HG02798 (cell line): ENCODE results near the gene TTLL8.

Experiments used
- ATAC-seq: cut with Tn5 transposase; IDR thresholded peaks from one replicate; pipeline ENCODE4 v1.9.1; 2021; ENCODE audit warnings: mild to moderate bottlenecking; ENCODE audit not compliant: unreplicated experiment, poor library complexity

TTLL8 gene

DNA sequence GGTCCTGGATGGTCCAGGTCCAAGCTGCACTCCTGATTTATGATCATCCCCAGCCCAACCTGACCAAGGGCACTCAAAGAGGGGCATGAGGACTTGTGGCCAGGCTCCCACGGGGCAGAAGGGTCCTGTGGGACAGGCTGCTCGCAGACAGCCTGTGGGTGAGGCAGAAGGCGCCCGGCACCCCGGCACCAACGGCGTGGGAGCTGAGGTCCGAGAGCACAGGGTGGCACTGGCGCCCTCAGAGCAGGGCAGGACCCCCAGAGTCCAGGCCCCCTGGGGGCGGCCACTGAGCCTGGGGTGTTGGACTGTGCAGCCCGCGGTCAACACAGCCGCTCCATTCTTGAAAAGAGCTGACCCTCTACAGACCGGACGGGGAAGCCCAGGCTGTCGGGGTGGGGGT is 48.8 kb downstream of the TTLL8 start:
- no peak for ATAC-seq

DNA sequence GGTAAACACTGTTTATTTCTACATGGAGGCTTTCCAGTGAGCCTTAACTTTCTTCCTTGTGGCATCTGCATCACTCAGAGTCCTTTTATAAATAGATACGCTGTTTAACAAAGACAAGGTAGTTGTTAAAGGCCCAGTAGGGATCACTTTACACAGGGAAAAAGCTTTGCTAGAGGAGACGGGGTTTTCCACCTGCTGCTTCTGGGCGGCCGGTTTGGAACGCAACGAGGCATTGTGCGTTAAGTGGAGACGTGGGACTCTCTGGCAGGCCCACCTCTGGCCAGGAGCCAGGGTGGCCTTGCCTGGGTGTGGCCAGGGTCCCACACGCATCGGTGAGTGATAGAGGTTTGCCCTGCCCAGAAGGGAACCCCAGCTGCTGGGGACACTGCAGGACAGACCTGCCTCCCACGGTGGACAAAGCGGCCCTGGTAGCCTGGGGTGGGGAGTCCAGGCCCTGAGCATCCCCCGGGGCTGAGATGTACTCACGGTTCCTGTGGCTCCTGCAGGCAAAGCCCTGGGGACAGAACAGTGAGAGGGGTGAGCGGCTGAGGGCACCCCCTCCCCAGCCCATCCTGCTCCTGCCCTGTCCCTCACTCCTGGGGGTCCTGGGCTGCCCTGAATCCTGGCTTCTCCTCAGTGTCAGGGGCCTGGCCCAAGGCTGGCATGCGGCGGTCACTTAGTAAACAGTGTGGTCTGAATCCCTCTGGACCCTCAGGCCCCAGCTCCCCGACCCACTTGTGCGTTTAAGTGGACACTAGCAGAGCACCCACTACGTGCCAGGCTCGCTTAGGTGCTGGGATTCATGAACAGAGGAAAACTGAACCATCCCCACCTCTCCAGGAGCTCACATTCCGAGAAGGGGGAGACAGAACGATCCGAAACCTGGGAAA is 49.7 kb downstream of the TTLL8 start:
- ATAC-seq, result no peak

DNA sequence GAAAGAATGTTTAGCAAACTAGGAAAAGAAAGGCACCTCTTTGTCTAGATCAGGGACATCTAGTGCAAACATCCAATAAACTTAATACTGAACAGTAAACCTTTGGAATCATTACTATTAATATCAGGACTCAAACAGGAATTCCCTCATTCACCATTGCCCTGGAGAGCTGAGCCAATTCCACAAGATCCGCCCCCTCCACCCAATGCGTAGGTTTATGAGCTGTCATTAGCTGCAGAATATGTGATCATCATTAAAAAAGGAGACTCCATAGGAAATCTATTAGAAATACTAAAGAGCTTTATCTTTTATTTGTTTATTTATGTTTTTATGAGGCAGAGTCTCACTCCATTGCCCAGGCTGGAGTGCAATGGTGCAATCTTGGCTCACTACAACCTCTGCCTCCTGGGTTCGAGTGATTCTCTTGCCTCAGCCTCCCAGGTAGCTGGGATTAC is 51.0 kb downstream of the TTLL8 start:
- ATAC-seq, result no peak

DNA sequence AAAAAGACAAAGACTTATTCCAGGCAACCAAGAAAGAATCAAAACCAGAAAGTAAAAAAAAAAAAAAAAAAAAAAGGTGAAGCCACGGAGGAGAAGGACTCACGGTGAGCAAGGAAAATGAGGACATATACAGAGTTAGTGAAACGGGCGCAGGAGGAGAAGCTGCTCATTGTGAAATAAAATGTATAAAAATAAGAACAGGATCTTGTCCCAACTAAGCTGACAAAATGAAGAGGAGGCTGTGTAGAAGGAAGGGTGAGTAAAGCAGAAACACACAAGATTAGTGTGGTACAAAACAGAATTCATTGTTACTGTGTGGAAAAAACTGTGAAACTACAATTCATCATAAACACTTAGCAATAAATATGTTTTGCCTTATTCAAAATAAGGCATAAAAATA is 53.2 kb downstream of the TTLL8 start:
- ATAC-seq, result no peak

DNA sequence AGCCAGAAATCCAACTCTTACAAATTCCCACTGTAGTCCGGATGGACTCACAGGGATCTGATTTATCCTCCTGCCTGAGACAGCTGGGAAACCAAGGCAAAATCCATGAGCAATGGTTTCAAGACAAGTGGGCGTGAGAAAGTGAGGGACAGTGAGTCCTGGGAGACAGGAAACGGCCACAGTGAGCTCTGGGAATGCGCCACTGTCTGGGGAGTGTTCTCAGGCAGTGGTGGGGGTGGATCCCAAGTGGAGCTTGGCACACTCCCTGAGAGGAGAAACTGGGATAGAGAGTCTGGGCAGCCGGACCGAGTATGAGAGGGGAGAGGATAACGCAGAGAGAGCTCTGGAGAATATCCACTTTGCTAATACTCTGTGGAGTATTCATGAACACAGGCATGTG is 55.3 kb downstream of the TTLL8 start:
- no peak for ATAC-seq

DNA sequence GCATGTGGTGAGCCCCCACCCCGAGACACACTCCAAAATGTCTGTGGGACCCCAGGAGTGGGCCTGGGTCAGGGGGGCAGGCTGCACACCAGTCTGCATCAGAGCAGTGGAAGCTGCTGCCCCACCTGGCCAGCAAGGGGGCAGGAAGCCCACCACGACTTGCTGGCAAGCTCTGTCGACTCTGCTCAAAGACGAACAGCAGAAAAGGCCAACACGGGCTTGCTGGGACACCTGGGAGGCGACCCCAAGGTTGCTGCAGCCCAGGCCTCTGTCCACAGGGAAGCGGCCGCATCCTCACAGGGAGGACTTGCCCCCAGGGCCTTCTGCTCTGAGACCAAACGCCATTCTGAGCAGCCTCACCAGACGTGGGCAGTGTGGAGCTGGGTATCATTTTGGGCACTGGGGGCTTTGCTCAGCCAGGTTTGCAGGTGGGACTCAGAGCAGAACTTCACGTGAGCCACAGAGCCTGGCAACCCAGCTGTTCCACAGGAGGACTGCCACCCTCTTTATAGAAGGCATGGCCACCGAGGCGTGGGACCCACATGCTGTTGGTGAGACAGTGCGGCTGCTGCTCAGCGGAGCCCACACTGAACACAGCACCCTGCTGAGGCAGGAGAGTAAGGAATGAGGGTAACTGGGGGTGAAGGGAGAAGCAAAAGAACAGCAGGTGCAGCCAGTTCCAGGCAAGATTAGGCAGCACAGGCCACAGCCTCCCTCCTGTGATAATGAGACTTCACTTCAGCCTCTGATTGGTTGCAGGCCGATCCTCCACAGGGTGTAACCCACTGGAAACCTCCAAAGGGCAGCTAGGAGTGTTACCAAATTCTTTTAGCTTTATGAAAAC is 56.5 kb downstream of the TTLL8 start:
- no peak for ATAC-seq

DNA sequence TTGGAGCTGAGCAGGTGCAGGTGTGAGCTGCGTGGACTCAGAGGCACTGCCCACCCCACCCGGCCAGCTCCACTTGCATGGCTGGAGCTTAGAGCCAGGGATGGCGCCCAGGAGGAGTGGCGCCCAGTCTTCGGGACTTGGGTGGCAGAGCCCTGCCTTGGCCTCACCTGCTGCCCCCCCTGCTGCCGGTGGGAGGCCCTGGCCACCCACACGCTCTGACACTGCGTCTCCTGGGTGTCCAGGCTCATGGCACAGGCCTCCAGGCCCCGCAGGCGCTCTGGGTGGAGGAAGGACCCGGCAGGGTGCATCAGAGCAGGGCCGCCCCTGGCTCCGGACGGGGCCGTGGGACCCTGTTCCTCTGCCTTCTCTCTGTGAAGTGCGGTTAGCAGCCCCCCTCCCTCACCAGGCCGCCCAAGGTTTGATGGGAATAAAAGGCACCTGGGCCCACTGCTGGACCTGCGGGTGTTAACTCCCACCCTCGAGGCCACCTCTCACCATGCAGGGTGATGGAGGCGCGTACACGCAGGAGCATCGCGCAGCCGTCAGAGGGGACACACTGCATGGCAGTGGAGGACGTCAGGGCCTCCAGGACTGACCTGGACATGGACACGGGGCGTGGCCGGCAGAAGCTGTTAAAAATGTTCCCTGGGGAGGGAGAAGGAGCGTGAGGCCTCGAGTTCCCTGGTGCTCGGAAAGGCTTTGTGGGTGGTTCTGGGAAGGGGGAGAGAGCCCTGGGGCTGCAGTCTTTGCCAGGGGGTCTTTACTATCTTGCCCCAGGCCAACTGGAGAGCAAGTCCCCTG is 57.3 kb downstream of the TTLL8 start:
- no peak for ATAC-seq

DNA sequence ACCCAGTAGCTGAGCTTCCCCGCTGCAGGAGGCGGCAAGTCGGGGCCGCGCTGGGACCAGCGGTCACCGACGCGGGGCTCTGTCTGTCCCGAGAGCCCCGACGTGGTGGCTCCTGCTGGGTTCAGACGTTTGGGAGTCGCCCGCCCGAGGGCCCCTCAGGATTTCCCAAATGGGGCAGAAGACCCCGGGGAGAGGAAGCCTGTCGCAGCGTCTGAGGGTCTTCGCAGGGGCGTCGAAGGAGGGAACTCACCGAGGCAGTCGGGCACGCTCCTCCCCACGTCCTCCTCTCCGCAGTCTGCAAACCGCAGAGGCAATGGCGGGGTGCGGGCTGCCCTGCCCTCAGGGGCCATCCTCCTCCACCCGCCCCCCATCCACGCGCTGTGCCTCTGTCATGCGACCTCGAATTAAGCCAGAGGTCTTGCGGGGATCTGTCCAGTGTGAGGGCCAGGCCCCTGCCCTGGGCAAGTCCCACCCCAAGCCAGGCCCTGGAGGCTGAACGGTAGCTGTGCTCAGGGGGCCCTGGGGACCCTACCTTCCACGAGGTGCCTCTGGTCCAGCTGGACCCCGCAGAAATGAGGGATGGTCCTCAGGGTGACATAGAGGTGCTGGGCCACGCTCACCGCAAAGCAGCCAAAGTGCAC is 58.0 kb downstream of the TTLL8 start:
- no peak for ATAC-seq

DNA sequence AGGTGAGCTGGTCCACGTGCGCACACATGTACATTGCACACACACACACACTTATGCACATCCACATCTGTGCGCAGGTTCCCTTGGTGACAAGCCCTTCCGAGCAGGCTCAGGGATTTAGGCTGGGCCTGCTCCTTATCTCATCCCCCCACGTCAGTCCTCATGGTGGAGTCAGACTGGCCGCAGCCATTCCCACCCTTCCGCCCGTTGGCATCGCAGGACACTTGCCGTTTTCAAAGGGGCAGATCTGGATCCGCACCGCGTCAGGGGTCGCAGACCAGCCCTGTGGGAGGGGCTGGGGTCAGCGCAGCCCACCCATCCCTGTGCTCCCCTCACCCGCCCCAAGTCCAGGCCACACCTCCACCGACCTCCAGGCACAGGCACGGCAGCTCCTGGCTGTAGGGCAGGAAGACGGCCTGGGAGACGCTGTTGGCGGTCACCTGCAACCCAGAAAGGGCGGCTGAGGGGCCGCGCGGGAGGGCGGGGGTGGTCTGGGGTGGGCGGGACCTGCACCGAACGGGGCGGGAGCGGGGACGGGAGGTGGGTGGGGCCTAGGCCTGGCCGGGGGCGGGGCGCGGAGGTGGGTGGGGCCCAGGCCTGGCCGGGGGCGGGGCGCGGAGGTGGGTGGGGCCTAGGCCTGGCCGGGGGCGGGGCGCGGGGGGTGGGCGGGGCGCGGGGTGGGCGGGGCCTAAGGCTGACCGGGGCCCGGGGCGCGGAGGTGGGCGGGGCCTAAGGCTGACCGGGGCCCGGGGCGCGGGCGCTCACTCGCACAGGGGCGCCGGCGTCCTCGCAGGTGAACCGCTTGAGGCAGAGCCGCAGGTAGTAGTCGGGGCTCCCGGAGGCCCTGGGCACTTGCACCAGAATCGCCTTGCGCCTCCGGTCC is 58.8 kb downstream of the TTLL8 start:
- no peak for ATAC-seq

DNA sequence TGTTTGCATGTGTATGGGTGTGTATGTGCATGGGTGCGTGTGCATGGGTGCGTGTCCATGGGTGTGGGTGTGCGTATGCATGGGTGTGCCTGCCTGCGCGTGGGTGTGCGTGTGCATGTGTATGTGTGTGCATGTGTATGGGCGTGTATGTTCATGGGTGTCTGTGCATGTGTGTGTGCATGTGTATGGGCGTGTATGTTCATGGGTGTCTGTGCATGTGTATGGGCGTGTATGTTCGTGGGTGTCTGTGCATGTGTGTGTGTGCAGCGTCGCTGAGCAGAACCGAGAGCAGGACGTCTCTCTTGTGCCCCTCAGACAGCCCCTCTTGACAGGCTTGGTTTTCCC is 59.4 kb downstream of the TTLL8 start:
- ATAC-seq, result no peak

DNA sequence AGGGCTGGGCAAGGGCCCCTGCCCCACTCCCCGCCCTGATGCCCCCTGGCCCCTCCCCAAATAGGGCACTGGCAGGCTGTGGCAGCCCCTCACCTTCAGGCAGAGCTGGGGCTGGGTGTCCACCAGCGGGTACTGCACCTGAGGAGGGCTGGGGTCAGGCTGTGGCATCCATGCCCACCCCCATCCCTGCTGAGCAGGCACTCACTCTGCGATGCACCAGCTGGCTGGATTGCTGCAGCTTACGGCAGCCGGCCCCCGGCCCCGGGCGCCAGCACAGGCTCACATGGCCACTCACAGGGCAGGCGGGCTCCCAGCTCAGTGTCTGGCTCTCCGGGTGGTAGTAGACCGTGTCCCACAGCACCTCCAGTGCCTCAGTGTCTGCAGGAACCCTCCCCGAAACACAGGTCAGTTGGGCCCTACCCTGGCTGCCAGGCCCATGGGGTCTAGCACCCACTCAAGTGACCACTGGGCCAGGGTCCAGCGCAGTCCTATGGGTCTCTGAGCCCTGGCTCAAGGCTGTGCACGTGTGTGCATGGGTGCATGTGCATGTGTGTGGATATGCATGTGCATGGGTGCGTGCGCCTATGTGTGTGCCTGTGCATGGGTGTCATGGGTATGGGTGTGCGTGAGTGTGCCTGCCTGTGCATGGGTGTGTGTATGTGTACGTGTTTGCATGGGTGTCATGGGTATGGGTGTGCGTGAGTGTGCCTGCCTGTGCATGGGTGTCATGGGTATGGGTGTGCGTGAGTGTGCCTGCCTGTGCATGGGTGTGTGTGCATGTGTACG is 60.0 kb downstream of the TTLL8 start:
- no peak for ATAC-seq

DNA sequence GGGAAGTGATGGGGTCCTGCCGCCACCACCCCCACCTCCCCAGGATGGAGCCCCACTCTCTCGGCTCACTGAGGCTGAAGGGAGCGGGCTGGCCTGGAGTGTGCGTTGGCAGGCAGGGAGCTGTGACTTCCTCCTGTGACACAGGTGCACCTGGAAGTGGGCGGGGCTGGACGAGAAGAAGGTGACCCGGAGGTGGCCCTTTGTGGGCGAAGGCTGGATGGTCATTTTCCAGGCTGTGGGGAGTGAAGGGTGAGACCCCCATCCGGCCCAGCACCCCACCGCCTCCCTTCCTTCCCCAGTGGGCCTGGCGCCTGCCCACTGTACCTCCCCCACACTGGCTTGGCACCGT is 60.9 kb downstream of the TTLL8 start:
- no peak for ATAC-seq

DNA sequence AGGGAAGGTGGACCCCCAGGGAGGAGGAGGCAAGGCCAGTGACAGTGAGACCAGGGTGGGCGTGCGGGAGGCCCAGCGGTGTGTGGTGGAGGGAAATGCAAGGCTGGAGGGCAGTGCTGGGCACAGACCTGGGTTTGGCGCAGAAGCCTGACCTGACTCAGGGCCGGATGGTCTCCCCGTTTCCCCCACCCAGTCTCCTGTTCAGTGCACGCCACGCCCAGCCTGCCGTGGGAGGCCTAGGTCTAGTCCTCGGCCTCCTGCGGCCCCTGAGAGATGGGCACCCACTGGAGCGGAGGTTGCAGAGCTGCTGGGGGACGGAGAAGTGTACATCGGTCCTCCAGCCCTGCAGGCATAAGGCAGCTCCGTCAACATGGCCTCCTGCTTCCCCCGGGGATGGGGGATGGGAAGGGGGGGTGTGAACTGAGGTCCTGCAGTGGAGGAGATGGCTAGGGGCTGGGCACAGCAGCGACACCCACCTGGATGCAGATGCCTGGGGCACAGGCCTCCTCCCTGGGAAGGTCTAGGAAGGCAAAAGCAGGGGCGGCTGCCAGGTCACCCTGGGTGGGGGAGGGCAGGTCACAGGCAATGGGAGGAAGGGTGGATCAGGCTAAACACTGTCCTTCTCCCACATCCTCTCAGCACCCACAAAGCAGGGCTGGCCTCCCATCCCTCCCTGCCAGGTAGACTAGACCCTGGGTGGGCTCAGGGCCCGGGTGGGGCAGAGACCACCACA is 61.4 kb downstream of the TTLL8 start:
- ATAC-seq, result no peak

DNA sequence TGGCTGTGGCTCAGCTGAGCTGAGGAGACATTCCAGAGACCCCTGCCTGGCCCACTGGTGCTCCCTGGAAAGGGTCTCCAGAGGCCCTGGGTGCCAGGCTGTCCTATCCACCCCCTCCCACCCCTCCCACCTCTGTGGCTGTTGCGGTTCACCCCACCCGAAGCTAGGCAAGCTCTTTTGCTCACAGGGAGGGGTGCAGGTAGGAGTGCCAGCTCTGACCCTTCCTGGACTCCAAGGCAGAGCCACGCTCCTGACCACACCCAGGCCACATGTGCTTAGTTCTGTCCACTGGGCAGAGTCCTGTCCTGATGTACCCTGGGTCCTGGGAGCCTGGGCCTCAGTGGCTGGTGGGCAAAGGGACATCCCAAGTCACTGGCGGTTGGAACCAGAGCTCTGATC is 62.0 kb downstream of the TTLL8 start:
- ATAC-seq, result no peak

DNA sequence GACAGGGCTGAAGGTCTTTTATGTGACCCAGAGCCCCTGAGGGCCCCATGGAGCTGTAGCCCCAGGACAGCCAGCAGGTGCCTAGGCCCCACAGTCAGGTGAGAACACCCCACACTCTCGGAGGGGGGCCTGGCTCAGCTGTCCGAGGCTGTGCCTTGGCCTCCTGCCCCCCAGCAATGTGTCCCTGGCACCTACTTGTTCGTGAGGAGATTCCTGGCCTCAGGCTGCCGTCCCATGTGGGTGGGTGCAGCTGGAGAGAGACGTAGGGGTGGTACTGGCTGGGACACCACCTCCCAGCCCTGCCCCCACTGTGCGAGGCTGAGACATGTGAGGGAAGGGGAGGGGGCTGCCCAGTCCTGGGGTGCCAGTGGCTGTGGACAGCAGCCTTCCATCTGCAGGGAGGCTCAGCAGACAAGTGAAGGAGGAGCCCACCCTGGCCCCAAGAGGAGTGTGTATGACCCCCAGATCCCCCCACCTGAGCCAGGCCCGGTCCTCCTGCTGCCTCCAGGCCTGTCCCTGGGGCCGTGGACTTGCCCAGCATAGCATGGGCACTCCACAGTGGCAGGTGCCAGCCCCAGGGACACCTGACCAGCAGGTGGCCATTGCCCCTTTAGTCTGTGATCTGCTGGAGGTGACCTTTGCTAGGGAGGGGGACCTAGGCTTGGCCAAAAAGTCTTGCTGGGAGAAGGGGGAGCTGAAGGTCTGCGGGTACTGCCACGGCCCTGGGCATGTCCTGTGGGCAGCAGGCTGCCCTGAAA is 62.6 kb downstream of the TTLL8 start:
- ATAC-seq, result no peak

DNA sequence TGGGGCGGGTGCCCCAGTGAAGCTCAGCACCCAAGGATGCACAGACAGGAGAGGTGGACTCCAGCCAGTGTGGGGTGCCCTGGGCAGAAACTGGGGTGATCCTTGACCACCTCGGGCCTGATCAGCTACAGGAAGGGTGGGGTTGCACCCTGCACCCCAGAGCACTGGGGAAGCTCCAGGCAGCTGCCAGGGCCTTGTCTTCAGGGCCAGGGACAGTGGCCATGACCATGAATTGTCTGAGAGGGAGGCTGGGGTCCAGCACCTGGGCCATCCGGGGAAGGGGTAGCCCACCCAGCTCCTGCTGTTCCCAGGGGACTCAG is 63.1 kb downstream of the TTLL8 start:
- ATAC-seq, result no peak

DNA sequence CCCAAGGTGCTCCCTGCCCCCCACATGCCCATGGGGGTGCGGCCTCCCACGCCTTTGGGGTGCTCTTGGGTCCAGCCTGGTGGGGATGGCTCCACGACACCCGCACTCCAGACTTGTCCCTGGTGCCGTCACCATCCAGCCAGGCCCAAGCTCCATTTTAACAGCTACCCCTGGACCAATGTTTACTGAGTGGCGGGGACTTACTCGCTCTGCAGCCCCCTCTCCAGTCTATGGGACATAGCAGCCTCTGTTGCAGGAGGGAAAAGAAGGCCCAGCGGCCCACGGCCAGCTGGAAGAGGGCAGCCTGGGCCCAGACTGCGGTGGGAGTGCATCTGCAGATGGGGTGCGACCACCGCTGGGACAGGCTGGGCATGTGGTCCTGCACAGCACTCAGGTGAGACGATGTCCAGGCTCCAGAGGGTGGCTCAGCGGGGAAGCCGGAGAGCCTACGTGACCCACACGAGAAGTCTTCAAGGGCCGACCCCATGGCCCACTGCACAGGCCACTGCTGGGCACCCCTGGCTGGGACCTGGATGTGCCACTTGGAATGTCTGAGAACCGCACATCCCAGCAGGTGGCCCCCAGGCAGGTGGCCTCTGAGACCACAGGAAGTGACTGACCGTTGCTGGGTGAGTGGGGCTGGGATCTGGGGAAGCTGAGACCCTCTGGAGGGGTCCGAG is 63.6 kb downstream of the TTLL8 start:
- ATAC-seq, result no peak
